Testis (tissue), 2 donors: ENCODE results near the gene TBL1XR1.

Source experiments
- CTCF ChIP-seq, 3 experiments: fragments of 450-650 bp in 2 of 3; fragments of 200-600 bp in 1 of 3; sonication (generic) in 1 of 3; IDR thresholded peaks; one replicate each; pipeline ENCODE4 v1.5.1; 2016 to 2019; ENCODE audit warnings: antibody characterized with exemption in 3 of 3, mild to moderate bottlenecking in 2 of 3, moderate library complexity in 1 of 3
- POLR2A ChIP-seq: fragments of 450-650 bp; IDR thresholded peaks from one replicate; pipeline ENCODE4 v1.6.1; 2017; ENCODE audit warnings: antibody characterized with exemption, mild to moderate bottlenecking, moderate library complexity

GRCh38 chr3:176992565-176992964 lies 204.7 kb downstream of the TBL1XR1 start:
- no peak for TF ChIP-seq CTCF (IDR thresholded peaks at IDR 0.05)
- TF ChIP-seq POLR2A, result no peak
